ENCODE measurements around the gene SCFD2.

DNA sequence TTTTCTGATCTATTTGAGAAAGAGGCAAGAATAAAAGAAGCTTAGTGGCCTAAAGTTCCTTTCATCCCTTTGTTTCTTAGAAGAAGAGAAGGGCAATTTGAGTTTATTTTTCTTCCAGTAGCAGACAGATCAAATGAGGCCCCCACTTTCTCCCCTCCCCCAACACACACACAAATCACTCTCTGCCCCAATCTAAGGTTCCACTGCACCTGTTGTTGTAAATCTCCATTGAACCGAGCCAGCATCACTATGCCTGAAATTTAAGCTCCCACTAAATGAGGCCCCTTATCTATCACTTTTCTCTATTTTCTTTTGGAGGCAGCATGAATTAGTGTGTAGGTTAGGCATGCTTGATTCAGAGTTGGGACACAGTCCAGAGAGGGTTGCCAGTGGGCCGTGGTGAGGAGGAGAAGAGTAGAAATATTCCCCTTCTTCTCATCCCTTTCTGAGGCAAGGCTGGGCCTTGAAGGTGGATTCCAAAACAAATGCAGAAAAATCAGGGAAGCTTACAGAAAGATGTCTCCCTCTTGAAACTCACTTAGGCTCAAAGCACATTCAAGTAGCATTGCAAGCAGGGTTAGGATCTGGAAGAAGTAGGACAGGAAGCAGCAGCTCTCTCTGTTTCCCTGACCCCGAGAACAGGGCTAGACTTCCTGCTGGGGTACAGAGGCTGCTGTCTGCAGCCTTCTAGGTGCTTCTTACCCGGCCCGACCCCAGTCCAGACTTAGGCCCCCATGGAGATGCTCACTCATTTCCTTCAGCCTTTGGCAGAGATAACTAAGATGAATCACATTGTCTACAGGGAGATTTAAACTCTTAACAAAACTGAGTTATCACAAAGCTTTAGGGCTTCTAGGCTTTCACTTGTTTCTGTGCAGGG is 433.0 kb downstream of the SCFD2 start:
- no peak for TF ChIP-seq STAT1 (conservative IDR thresholded peaks at IDR 0.05)
- TF ChIP-seq, protein P1, sequence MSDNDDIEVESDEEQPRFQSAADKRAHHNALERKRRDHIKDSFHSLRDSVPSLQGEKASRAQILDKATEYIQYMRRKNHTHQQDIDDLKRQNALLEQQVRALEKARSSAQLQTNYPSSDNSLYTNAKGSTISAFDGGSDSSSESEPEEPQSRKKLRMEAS (IDR thresholded peaks at IDR 0.05; ENCODE audit: low read depth, low read length), result no peak
- TF ChIP-seq FOS (IDR thresholded peaks at IDR 0.05; ENCODE audit: borderline replicate concordance, extremely low read depth, insufficient read length), result no peak
- no peak for TF ChIP-seq TAF1 (IDR thresholded peaks at IDR 0.05; ENCODE audit: borderline replicate concordance, low read depth, low read length)
- TF ChIP-seq CBX5 (IDR thresholded peaks at IDR 0.05; ENCODE audit: low read depth), result no peak
- no peak for TF ChIP-seq YY1 (IDR thresholded peaks at IDR 0.05; ENCODE audit: low read depth, low read length)
- no peak for TF ChIP-seq POU2F2 (IDR thresholded peaks at IDR 0.05; ENCODE audit: borderline replicate concordance, low read depth, low read length)
- TF ChIP-seq CTCF (IDR thresholded peaks at IDR 0.05 in 2 of 3, conservative IDR thresholded peaks at IDR 0.05 in 1 of 3; ENCODE audit: control insufficient read depth in 2 of 3, extremely low read depth in 1 of 3, insufficient read depth in 1 of 3, low read depth in 3 of 3, low read length in 3 of 3), result no peak
